Progenitor cell of endocrine pancreas (in vitro differentiated cells): ENCODE results near the gene HOOK2. TPM values are rescaled to one million over a fixed set of nuclear protein-coding genes. Genes with fewer than 3 reads are reported as not detected.

Experiments
- DNase-seq: peaks from one replicate; pipeline ENCODE4 v3.0.0; 2021; ENCODE audit warnings: low spot score; ENCODE audit not compliant: unreplicated experiment
- H3K27ac Mint-ChIP-seq: 2 replicates; pipeline ENCODE4 v1.8.0; 2021; ENCODE audit warnings: mild to moderate bottlenecking, moderate library complexity, mixed read lengths
- H3K27me3 Mint-ChIP-seq: 2 replicates; pipeline ENCODE4 v1.8.0; 2021; ENCODE audit warnings: mixed read lengths
- H3K36me3 Mint-ChIP-seq: 2 replicates; pipeline ENCODE4 v1.8.0; 2022; ENCODE audit warnings: mixed read lengths; ENCODE audit not compliant: insufficient read depth
- H3K4me1 Mint-ChIP-seq: 2 replicates; pipeline ENCODE4 v1.8.0; 2021; ENCODE audit warnings: low read depth, mixed read lengths
- H3K4me3 Mint-ChIP-seq: 2 replicates; pipeline ENCODE4 v1.8.0; 2021; ENCODE audit warnings: low read depth, mild to moderate bottlenecking, moderate library complexity, mixed read lengths
- H3K9me3 Mint-ChIP-seq: 2 replicates; pipeline ENCODE4 v1.8.0; 2021; ENCODE audit warnings: low read depth, mixed read lengths
- CTCF ChIP-seq: fragments of 200-600 bp; sonication (generic); IDR thresholded peaks from one replicate; pipeline ENCODE4 v1.5.0; 2021; ENCODE audit warnings: antibody characterized with exemption, mild to moderate bottlenecking; ENCODE audit not compliant: unreplicated experiment
- total RNA-seq: library from RNA; stranded (reverse); gene quantifications from 2 replicates; pipeline ENCODE4 v1.2.1, GENCODE V29; 2021

The HOOK2 gene
- total RNA-seq, 1 donor from 2014 or later, result 115 TPM

- Mint-ChIP-seq H3K4me1 (no peaks in the 10 kb centered on the region), H3K27me3 (peaks cover 14% of the 10 kb centered on the region), H3K9me3 (peaks cover 5% of the 10 kb centered on the region), H3K4me3 (no peak overlapping the region), H3K27ac (no peak overlapping the region), H3K36me3 (peaks cover 31% of the 10 kb centered on the region)
- no peak for DNase-seq
- no peak for TF ChIP-seq CTCF
Observed at GRCh38 chr19:12745166-12745897, 30.0 kb downstream of the HOOK2 start.

- no peak for TF ChIP-seq CTCF
- DNase-seq, result no peak
- Mint-ChIP-seq H3K4me3 (peak overlapping the region; percentile 100), H3K27me3 (no peaks in the 10 kb centered on the region), H3K4me1 (peaks cover 21% of the 10 kb centered on the region), H3K27ac (peak overlapping the region; percentile 99), H3K36me3 (peaks cover 13% of the 10 kb centered on the region), H3K9me3 (no peaks in the 10 kb centered on the region)
Observed at GRCh38 chr19:12737835-12738351, 37.5 kb downstream of the HOOK2 start.

- peak; percentile 75 for DNase-seq
- Mint-ChIP-seq H3K4me3 (peak within 1 kb of the TSS; percentile 100), H3K4me1 (peaks cover 24% of the 10 kb centered on the region), H3K27me3 (no peaks in the 10 kb centered on the region), H3K9me3 (no peaks in the 10 kb centered on the region), H3K36me3 (peaks cover 12% of the 10 kb centered on the region), H3K27ac (peak within 1 kb of the TSS; percentile 99)
- TF ChIP-seq CTCF, result no peak
Observed at GRCh38 chr19:12736995-12737834, 38.1 kb downstream of the HOOK2 start, which contains the start of gene GET3. Gene GET3, plus strand, starts transcription at chr19:12737497. Its CDS starts 9 bp downstream, at chr19:12737506.

- DNase-seq, result no peak
- H3K4me1 Mint-ChIP-seq, result peaks cover 25% of the 10 kb centered on the region
- H3K36me3 Mint-ChIP-seq, result peaks cover 13% of the 10 kb centered on the region
Observed at GRCh38 chr19:12733369-12734214, 41.8 kb downstream of the HOOK2 start.

More at GRCh38 chr19:12733369-12734214, 41.8 kb downstream of the HOOK2 start:
- peak overlapping the region; percentile 97 for H3K27ac Mint-ChIP-seq
- peak; percentile 28 for TF ChIP-seq CTCF
- peak overlapping the region; percentile 93 for H3K4me3 Mint-ChIP-seq
- no peaks in the 10 kb centered on the region for H3K9me3 Mint-ChIP-seq
- H3K27me3 Mint-ChIP-seq, result no peaks in the 10 kb centered on the region
